GM18526 (cell line): ENCODE measurements around the gene FRMD4A.

Experiments
- POLR2A ChIP-seq: IDR thresholded peaks from 3 replicates; pipeline ENCODE4 v1.6.1; 2011; ENCODE audit not compliant: insufficient read length; ENCODE audit errors: extremely low read depth

The FRMD4A gene

DNA sequence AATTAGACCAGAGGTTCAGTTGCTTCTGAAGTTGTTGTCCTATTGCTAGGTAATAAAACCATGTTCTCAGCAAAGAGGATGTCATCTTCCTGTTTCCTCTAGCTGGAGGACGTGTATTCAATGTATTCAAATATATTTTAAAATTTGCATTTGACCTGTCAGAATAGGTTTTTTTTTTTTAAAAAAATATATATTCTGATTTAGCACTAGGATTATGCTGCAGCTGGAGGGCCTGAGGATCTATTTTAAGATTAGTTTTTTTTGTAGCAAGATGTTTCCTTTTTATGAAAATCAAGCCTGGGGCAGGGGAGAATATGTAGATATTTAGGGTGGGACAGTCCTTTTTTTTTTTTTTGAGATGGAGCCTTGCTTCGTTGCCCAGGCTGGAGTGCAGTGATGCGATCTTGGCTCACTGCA lies 337.0 kb downstream of the FRMD4A start:
- no peak for TF ChIP-seq POLR2A

DNA sequence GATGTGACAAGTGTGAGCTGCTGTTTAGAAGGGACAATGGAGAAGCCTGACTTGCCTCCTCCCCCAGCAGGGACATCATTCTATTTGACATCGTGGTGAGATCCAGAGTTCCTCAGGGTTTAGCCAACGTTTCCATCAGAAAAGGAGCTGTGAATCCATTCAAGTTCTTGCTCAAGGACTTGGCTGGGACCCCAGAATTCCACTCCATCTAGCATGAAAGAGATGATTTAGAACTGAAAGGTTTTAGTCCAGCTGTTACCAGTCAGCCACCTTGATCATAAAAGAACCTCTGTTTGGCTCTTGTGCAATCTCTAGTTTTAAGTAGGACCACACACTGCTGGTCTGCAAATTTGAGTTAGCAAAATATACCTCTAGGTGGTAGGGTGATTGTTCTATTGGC lies 337.6 kb downstream of the FRMD4A start:
- TF ChIP-seq POLR2A = no peak

DNA sequence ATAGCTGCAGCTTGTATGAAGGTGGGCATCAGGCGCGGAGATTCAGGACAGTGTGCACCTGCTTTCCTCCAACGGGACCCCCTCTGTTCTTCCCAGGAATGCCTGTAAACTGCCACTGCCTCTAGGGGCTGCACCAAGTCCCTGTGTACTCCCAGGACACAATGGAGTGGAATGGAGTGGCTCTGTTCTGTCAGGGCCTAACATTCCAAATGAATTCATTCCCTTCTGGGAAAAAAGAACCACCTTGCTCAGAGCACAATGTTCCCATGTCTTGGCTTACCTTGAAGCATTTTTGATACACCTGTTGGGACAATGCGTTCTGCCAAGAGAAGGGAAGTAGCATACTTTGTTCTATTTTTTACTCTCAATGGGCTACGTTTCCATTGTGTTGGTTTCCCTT lies 339.4 kb downstream of the FRMD4A start:
- no peak for TF ChIP-seq POLR2A

DNA sequence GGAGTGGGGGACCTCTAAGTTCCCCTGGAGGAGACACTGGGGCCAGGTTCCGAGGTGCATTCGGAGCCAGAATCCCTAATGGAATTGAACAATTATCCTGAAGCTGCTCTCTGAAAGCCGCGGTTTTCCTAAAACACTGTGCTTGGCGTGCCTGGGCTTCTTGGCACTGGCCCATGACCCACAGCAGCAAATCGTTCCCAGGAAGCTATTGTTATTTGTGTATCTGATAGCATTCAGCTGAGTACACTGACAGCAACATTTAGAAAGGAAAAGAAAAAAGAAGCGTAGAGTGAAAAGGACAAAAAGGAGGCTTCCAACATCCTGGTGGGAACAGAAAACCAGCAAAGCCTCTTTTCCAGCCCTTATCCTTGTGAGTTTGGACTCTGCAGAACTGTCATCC lies 339.8 kb downstream of the FRMD4A start:
- no peak for TF ChIP-seq POLR2A

DNA sequence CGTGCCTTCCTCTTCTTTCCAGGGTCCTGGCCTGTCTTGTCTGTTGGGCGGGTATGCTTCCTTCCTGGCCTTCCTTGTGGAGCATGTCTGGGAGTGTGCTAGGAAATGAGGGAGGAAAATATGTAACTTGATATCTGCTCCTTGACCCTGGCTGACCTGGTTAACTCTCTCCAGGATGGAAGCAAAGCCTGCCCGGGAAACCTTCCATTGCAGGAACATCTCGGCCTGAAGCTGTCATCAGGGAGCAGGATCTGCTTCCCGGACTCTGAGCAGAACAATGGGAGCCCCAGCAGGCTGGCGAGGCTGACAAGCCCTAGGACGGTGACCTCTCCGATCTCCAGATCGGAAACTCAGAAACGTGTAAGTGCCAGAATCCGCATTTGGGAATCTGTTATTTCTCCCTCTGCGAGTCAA lies 340.3 kb downstream of the FRMD4A start:
- no peak for TF ChIP-seq POLR2A

DNA sequence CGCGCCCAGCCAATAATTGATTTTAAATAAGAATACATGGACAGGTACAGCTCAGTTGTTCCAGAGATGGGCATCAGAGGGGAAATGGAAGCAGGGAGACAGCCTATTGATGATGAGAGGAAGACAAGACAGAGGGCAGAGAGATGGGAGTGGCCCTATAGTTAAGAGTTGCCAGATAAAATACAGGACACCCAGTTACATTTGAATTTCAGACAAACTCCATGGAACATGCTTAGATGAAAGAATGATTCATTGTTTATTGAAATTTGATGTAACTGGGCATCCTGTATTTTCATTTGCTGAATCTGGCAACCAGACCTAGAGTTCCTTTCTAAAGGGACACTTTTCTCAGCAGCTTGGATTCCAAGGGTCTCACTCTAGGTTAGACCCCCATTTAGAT lies 341.1 kb downstream of the FRMD4A start:
- no peak for TF ChIP-seq POLR2A

- no peak for TF ChIP-seq POLR2A
These were observed 343.3 kb downstream of the FRMD4A start for GRCh38 chr10:13987446-13987845.

GRCh38 chr10:13984647-13985155 lies 346.0 kb downstream of the FRMD4A start:
- TF ChIP-seq POLR2A = no peak

DNA sequence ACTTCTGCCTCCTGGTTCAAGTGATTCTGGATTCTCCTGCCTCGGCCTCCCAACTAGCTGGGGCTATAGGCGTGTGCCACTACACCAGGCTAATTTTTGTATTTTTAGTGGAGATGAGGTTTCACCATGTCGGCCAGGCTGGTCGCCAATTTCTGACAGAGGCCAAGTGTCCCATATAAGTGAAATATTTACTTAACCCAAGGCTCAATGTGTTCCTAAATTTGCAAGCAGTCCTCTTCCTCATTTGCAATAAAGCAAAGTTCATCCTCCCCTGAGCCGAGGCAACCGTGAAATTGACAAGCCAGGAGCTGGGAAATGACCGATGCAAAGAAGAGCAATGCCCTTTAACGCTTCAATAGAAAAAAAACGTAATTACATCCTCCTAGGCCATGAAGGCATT lies 347.7 kb downstream of the FRMD4A start:
- no peak for TF ChIP-seq POLR2A

DNA sequence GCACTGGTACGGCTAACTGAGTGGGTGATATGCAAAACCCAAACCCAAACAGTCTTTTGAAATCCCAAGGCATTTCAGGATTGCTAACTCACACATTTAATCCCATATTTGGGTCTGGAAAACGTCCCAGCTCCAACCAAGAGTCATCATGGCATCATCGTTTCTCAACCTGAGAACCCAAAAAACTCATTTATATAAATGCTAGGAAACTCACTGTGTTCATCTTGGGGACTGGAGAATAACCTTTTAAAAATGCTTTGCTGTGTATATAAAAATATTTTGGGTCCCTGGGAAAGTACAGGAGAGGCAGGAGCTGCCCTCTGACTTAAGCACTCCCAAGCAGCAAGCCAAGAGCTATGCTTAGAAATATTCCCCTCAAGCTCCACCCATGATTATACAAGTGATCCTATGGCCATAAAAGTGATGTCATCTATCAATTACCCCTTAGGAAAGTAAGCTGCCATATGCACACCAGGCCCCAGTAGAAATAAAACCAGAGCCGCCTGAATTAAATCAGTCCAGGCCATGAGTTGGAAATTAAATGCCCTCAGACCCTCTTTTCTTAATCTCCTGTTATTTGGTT lies 352.1 kb downstream of the FRMD4A start:
- TF ChIP-seq POLR2A = no peak

- no peak for TF ChIP-seq POLR2A
These were observed 352.7 kb downstream of the FRMD4A start for GRCh38 chr10:13977861-13978532.

DNA sequence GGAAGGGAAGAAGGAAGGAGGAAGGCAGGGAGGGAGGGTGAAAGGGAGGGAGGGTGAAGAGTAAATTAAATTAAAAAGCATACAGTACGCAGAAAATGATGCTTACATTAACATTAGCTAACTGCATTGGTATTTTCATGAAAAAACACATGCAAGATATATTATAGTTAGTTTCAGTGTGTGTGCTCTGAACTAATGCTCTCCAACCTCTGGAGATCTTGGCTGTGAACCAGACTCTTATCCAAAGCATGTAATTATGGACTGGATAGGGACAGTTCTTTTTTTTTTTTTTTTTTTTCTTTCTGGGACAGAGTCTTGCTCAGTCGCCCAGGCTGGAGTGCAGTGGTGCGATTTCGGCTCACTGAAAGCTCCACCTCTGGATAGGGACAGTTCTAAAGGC lies 357.0 kb downstream of the FRMD4A start:
- no peak for TF ChIP-seq POLR2A

- TF ChIP-seq POLR2A = no peak
These were observed 358.1 kb downstream of the FRMD4A start for GRCh38 chr10:13972609-13973008.

- TF ChIP-seq POLR2A = no peak
These were observed 358.9 kb downstream of the FRMD4A start for GRCh38 chr10:13971601-13972475.

- TF ChIP-seq POLR2A = no peak
These were observed 359.8 kb downstream of the FRMD4A start for GRCh38 chr10:13970957-13971353.
